Activated CD4-positive, alpha-beta T cell treated with anti-CD3 and anti-CD28 coated beads for 36 hours (primary cell): Measurements from ENCODE around the gene BRINP3. TPM values are rescaled to one million over a fixed set of nuclear protein-coding genes. Genes with fewer than 3 reads are reported as not detected.

ENCODE experiments used
- ATAC-seq: fragments of 200-7000 bp; cut with Tn5 transposase; one replicate; pipeline ENCODE4 v1.10.0; 2021; ENCODE audit warnings: mild to moderate bottlenecking, moderate library complexity
- CTCF ChIA-PET: fragments of 350-600 bp; sonication (Branson Sonifier 250); formaldehyde crosslinking; loops from one replicate; lab custom pipeline; 2021; ENCODE audit warnings: antibody characterized with exemption; lab: Charles Lee
- POLR2A ChIA-PET: fragments of 350-600 bp; sonication (Branson Sonifier 250); formaldehyde crosslinking; loops from one replicate; lab custom pipeline; 2021; ENCODE audit warnings: antibody characterized with exemption, inconsistent platforms; lab: Charles Lee
- DNase-seq: peaks from one replicate; pipeline ENCODE4 v3.0.0-alpha.2; 2020
- H3K27ac Mint-ChIP-seq: one replicate; pipeline ENCODE4 v1.8.0; 2021; ENCODE audit warnings: mixed read lengths
- H3K27me3 Mint-ChIP-seq: one replicate; pipeline ENCODE4 v1.8.0; 2021; ENCODE audit warnings: mixed read lengths
- H3K36me3 Mint-ChIP-seq: one replicate; pipeline ENCODE4 v1.8.0; 2021; ENCODE audit warnings: low read depth, mixed read lengths
- H3K4me1 Mint-ChIP-seq: one replicate; pipeline ENCODE4 v1.8.0; 2021; ENCODE audit warnings: mixed read lengths
- H3K4me3 Mint-ChIP-seq: one replicate; pipeline ENCODE4 v1.8.0; 2021; ENCODE audit warnings: mild to moderate bottlenecking, moderate library complexity, mixed read lengths
- H3K9me3 Mint-ChIP-seq: one replicate; pipeline ENCODE4 v1.8.0; 2021; ENCODE audit warnings: low read depth, mixed read lengths
- intact Hi-C, 2 experiments: fragments of 100-400 bp; cut with DNase I in 1 of 2; cut with micrococcal nuclease in 1 of 2; formaldehyde crosslinking; loops; one replicate each; pipeline versions ENCODE4 v1.14.2 to v1.15.1; 2022 to 2024; cut with DNase I, micrococcal nuclease
- total RNA-seq, 2 experiments: library from RNA; stranded (reverse); gene quantifications; one replicate each; pipeline ENCODE4 v1.2.3, GENCODE V29; 2021

BRINP3 gene
- total RNA-seq, 2 experiments from 2014 or later, result not detected

DNA sequence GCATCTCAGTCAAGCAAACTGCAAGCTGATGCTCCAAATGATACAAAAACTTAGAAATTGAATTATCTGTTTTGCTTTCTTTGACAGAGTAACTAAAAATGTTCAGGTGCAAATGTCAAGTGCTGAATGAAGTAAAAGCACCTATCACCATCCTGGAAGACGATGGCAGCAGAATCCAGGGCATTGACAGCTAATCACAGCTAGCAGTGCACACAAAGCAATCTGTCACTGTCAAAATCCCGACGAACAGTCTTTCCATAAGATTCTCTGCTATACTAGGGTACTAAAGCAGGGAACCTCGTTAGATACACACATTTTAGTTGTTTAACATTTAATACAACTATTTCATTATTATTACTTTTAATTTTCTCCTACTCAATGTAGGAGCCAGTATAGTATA is 233.3 kb downstream of the BRINP3 start:
- ATAC-seq, result no peak
- DNase-seq, result no peak
- H3K27ac Mint-ChIP-seq, result no peak overlapping the region
- intact Hi-C loops, result no loop called here
- ChIA-PET CTCF (no interaction called here), POLR2A (no interaction called here)
- H3K36me3 Mint-ChIP-seq, result no peaks in the 10 kb centered on the region
- no peaks in the 10 kb centered on the region for H3K4me1 Mint-ChIP-seq
- no peak overlapping the region for H3K4me3 Mint-ChIP-seq
- H3K27me3 Mint-ChIP-seq, result no peaks in the 10 kb centered on the region
- H3K9me3 Mint-ChIP-seq, result peaks cover 2% of the 10 kb centered on the region

DNA sequence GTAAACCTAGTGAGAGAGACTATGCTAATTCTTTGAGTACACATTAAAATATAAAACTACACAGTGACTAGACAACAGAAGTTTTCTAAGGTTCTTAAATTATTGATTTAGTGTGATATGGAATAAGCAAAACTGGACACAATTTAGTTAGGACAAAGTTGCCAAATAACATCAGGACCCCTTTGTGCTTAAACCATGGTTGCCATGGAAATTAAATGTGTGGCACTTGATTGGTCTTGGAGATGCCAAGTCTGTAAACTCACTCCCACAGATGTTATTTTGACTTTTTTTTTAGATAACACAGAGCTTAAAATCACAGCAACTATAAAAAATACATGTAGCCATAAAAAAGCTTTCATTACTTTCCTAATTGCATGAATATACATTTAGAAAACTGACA is 234.6 kb downstream of the BRINP3 start:
- POLR2A ChIA-PET, result no interaction called here
- no peak overlapping the region for H3K27ac Mint-ChIP-seq

GRCh38 chr1:190226006-190226405 is 251.7 kb downstream of the BRINP3 start:
- H3K27me3 Mint-ChIP-seq, result no peaks in the 10 kb centered on the region
- POLR2A ChIA-PET, result no interaction called here
- H3K36me3 Mint-ChIP-seq, result no peaks in the 10 kb centered on the region
- H3K27ac Mint-ChIP-seq, result no peak overlapping the region
- H3K4me1 Mint-ChIP-seq, result no peaks in the 10 kb centered on the region
- ATAC-seq (no peak), DNase-seq (no peak)
- peaks cover 2% of the 10 kb centered on the region for H3K9me3 Mint-ChIP-seq
- CTCF ChIA-PET, result no interaction called here
- intact Hi-C loops, result no loop called here
- no peak overlapping the region for H3K4me3 Mint-ChIP-seq

More for the DNA sequence above, 234.6 kb downstream of the BRINP3 start:
- no peaks in the 10 kb centered on the region for H3K36me3 Mint-ChIP-seq
- intact Hi-C loops, result no loop called here
- H3K9me3 Mint-ChIP-seq, result peaks cover 5% of the 10 kb centered on the region
- ATAC-seq (no peak), DNase-seq (no peak)
- no peaks in the 10 kb centered on the region for H3K4me1 Mint-ChIP-seq
- H3K27me3 Mint-ChIP-seq, result no peaks in the 10 kb centered on the region
- CTCF ChIA-PET, result no interaction called here
- no peak overlapping the region for H3K4me3 Mint-ChIP-seq

DNA sequence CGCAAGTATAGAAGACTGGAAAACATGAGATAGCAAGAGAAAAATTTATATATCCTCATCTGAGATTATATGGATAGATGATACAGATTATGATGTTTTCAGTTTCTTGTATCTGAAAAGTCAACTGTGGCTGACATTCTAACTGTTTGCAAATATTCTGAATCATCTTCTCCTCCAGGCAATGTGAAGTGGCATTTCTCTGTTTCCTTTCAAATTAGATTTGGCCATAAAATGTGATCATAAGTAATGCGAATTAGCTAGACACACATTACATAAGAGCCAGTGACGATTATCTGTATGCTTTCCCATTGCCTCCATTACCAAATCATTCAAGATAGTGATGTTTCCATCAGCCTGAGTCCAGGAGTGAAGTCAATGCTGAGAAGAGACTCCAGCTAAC is 265.2 kb downstream of the BRINP3 start:
- H3K9me3 Mint-ChIP-seq, result peaks cover 3% of the 10 kb centered on the region
- ATAC-seq (no peak), DNase-seq (no peak)
- POLR2A ChIA-PET, result no interaction called here
- no peaks in the 10 kb centered on the region for H3K27me3 Mint-ChIP-seq
- H3K27ac Mint-ChIP-seq, result no peak overlapping the region
- intact Hi-C loops, result no loop called here
- no peaks in the 10 kb centered on the region for H3K36me3 Mint-ChIP-seq
- H3K4me3 Mint-ChIP-seq, result no peak overlapping the region
- H3K4me1 Mint-ChIP-seq, result no peaks in the 10 kb centered on the region
- CTCF ChIA-PET, result no interaction called here

GRCh38 chr1:190207733-190208132 is 269.9 kb downstream of the BRINP3 start:
- ChIA-PET POLR2A (no interaction called here), CTCF (no interaction called here)
- Mint-ChIP-seq H3K36me3 (no peaks in the 10 kb centered on the region), H3K4me1 (no peaks in the 10 kb centered on the region), H3K27me3 (no peaks in the 10 kb centered on the region), H3K27ac (no peak overlapping the region), H3K9me3 (peaks cover 2% of the 10 kb centered on the region), H3K4me3 (no peak overlapping the region)
- intact Hi-C loops, result no loop called here
- ATAC-seq (no peak), DNase-seq (no peak)

DNA sequence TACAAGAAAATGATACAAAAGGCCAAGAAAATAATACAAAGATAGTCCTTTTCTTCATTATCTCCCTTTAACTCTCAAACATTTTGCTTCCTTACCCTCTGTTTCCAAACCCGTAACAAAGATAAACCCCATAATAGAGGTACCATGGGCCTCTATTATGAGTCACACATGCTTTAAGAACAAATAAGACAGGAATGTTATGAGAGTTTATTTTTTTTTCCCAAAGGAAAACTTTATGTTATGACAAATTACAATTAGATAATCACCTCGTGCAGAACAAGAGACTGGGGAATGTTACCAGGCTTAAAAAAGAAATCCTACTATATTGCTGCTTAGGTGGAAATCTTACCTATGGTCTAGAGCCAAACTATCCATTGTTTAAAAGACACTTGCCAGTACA is 272.0 kb downstream of the BRINP3 start:
- intact Hi-C loops, result no loop called here
- ATAC-seq (no peak), DNase-seq (no peak)
- Mint-ChIP-seq H3K9me3 (peaks cover 2% of the 10 kb centered on the region), H3K27me3 (no peaks in the 10 kb centered on the region), H3K27ac (no peak overlapping the region), H3K36me3 (no peaks in the 10 kb centered on the region), H3K4me3 (no peak overlapping the region), H3K4me1 (no peaks in the 10 kb centered on the region)
- ChIA-PET CTCF (no interaction called here), POLR2A (no interaction called here)

DNA sequence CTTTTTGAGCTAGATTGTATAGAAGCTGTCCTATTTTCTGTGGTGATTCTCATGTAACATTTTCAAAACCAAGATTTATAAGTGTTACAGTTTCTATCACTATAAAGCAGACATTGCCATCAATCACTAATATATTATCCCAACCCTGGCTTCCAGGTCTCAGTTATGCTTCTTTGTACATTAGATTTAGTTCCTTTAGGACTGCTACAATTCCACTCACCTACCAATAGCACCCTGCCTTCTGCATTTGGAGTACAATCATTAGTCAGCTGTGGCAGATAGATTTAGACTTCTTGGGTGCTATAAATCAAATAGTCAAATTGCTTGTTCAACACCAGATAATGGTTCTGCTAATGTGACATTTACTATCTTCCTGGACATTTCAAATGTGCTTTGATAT is 281.6 kb downstream of the BRINP3 start:
- DNase-seq, result no peak
- Mint-ChIP-seq H3K9me3 (peaks cover 13% of the 10 kb centered on the region), H3K4me3 (no peak overlapping the region), H3K36me3 (no peaks in the 10 kb centered on the region), H3K27me3 (no peaks in the 10 kb centered on the region), H3K4me1 (no peaks in the 10 kb centered on the region), H3K27ac (no peak overlapping the region)
- CTCF ChIA-PET, result no interaction called here
- ATAC-seq, result no peak
- POLR2A ChIA-PET, result no interaction called here
- intact Hi-C loops, result no loop called here

GRCh38 chr1:190193508-190194115 is 284.1 kb downstream of the BRINP3 start:
- Mint-ChIP-seq H3K9me3 (peaks cover 3% of the 10 kb centered on the region), H3K4me1 (no peaks in the 10 kb centered on the region), H3K27ac (no peak overlapping the region), H3K4me3 (no peak overlapping the region), H3K36me3 (no peaks in the 10 kb centered on the region), H3K27me3 (no peaks in the 10 kb centered on the region)
- POLR2A ChIA-PET, result no interaction called here
- DNase-seq (no peak), ATAC-seq (no peak)
- intact Hi-C loops, result no loop called here
- CTCF ChIA-PET, result no interaction called here

- CTCF ChIA-PET, result no interaction called here
- Mint-ChIP-seq H3K27me3 (no peaks in the 10 kb centered on the region), H3K9me3 (peaks cover 3% of the 10 kb centered on the region), H3K27ac (no peak overlapping the region), H3K4me1 (no peaks in the 10 kb centered on the region), H3K4me3 (no peak overlapping the region), H3K36me3 (no peaks in the 10 kb centered on the region)
- intact Hi-C loops, result no loop called here
- no peak for DNase-seq
- POLR2A ChIA-PET, result no interaction called here
- ATAC-seq, result no peak
Observed at GRCh38 chr1:190192627-190193026, 285.0 kb downstream of the BRINP3 start.

- Mint-ChIP-seq H3K9me3 (peaks cover 6% of the 10 kb centered on the region), H3K4me1 (no peaks in the 10 kb centered on the region), H3K4me3 (no peak overlapping the region), H3K27me3 (no peaks in the 10 kb centered on the region), H3K27ac (no peak overlapping the region), H3K36me3 (no peaks in the 10 kb centered on the region)
- ATAC-seq, result no peak
- DNase-seq, result no peak
- intact Hi-C loops, result no loop called here
- POLR2A ChIA-PET, result no interaction called here
- CTCF ChIA-PET, result no interaction called here
Observed at GRCh38 chr1:190183588-190183987, 294.1 kb downstream of the BRINP3 start.

- intact Hi-C loops, result no loop called here
- H3K27ac Mint-ChIP-seq, result no peak overlapping the region
- no peaks in the 10 kb centered on the region for H3K36me3 Mint-ChIP-seq
- H3K4me1 Mint-ChIP-seq, result no peaks in the 10 kb centered on the region
- DNase-seq (no peak), ATAC-seq (no peak)
- POLR2A ChIA-PET, result no interaction called here
- no peak overlapping the region for H3K4me3 Mint-ChIP-seq
- no peaks in the 10 kb centered on the region for H3K27me3 Mint-ChIP-seq
- H3K9me3 Mint-ChIP-seq, result peaks cover 8% of the 10 kb centered on the region
- CTCF ChIA-PET, result no interaction called here
Observed at GRCh38 chr1:190179817-190180216, 297.8 kb downstream of the BRINP3 start.

GRCh38 chr1:190178827-190179226 is 298.8 kb downstream of the BRINP3 start:
- POLR2A ChIA-PET, result no interaction called here
- Mint-ChIP-seq H3K27me3 (no peaks in the 10 kb centered on the region), H3K4me3 (no peak overlapping the region), H3K27ac (no peak overlapping the region), H3K4me1 (no peaks in the 10 kb centered on the region), H3K36me3 (no peaks in the 10 kb centered on the region), H3K9me3 (peaks cover 8% of the 10 kb centered on the region)
- ATAC-seq (no peak), DNase-seq (no peak)
- intact Hi-C loops, result no loop called here
- CTCF ChIA-PET, result no interaction called here

DNA sequence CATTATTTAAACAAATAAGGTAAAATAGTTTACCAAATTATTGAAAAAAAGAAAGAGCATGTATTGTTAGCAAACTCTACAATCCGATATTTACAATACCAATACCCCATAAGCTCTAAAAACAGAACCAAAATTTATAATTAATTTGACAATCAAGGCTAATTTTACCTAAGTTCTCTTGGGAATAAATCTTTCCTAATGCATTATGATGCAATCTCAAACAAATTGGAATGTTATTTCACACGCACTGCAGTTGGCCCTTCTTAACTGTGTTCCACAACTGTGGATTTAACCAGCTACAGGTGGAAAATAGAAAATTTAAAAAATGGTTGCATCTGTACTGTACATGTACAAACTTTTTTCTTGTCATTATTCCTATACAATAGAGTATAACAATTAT is 300.1 kb downstream of the BRINP3 start:
- Mint-ChIP-seq H3K4me3 (no peak overlapping the region), H3K36me3 (no peaks in the 10 kb centered on the region), H3K27me3 (no peaks in the 10 kb centered on the region), H3K4me1 (no peaks in the 10 kb centered on the region), H3K9me3 (peaks cover 7% of the 10 kb centered on the region), H3K27ac (no peak overlapping the region)
- no peak for DNase-seq
- ChIA-PET CTCF (no interaction called here), POLR2A (no interaction called here)
- intact Hi-C loops, result no loop called here
- ATAC-seq, result no peak
